Stimulated activated naive B cell treated with anti-CD40 and anti-IgM and Interleukin-4, amounts not matched to agents 10 μg/mL and 1 μg/mL and 100 μg/mL, for 72 hours (primary cell): ENCODE data around the gene BAHCC1.
"Not testable (repeated sequence)": the region's sequence is repeated elsewhere in the genome, so short reads cannot be mapped to it uniquely, and the experiment has no call there.

Experiments used
- ATAC-seq, 2 donors: fragments of 150-1000 bp; cut with Tn5 transposase; replicated peaks; 2 replicates each; pipeline ENCODE4 v1.10.0; 2021; ENCODE audit warnings: moderate library complexity in 1 of 2
- DNase-seq: peaks from one replicate; pipeline ENCODE4 v3.0.0; 2021
- H3K27ac Mint-ChIP-seq: one replicate; pipeline ENCODE4 v1.8.0; 2022; ENCODE audit warnings: mild to moderate bottlenecking, mixed read lengths
- H3K27me3 Mint-ChIP-seq, 2 donors: one replicate each; pipeline ENCODE4 v1.8.0; 2022; ENCODE audit warnings: mixed read lengths in 2 of 2
- H3K36me3 Mint-ChIP-seq, 2 donors: one replicate each; pipeline ENCODE4 v1.8.0; 2022; ENCODE audit warnings: mixed read lengths in 2 of 2, mild to moderate bottlenecking in 1 of 2
- H3K4me1 Mint-ChIP-seq, 2 donors: one replicate each; pipeline ENCODE4 v1.8.0; 2022; ENCODE audit warnings: mixed read lengths in 2 of 2, mild to moderate bottlenecking in 1 of 2
- H3K4me3 Mint-ChIP-seq, 2 donors: one replicate each; pipeline ENCODE4 v1.8.0; 2022; ENCODE audit warnings: mild to moderate bottlenecking in 2 of 2, mixed read lengths in 2 of 2, moderate library complexity in 1 of 2
- H3K9me3 Mint-ChIP-seq, 2 donors: one replicate each; pipeline ENCODE4 v1.8.0; 2022; ENCODE audit warnings: mixed read lengths in 2 of 2, mild to moderate bottlenecking in 1 of 2

BAHCC1 gene

GRCh38 chr17:81362001-81362400 is 33.3 kb upstream of the BAHCC1 start:
- DNase-seq, H3K36me3 Mint-ChIP-seq, H3K9me3 Mint-ChIP-seq, H3K27ac Mint-ChIP-seq, H3K4me3 Mint-ChIP-seq, ATAC-seq: not testable (repeated sequence)
- Mint-ChIP-seq H3K4me1 (peaks cover 17% of the 10 kb centered on the region in 2 donors), H3K27me3 (peaks cover 52 to 76% of the 10 kb centered on the region in 2 donors)

DNA sequence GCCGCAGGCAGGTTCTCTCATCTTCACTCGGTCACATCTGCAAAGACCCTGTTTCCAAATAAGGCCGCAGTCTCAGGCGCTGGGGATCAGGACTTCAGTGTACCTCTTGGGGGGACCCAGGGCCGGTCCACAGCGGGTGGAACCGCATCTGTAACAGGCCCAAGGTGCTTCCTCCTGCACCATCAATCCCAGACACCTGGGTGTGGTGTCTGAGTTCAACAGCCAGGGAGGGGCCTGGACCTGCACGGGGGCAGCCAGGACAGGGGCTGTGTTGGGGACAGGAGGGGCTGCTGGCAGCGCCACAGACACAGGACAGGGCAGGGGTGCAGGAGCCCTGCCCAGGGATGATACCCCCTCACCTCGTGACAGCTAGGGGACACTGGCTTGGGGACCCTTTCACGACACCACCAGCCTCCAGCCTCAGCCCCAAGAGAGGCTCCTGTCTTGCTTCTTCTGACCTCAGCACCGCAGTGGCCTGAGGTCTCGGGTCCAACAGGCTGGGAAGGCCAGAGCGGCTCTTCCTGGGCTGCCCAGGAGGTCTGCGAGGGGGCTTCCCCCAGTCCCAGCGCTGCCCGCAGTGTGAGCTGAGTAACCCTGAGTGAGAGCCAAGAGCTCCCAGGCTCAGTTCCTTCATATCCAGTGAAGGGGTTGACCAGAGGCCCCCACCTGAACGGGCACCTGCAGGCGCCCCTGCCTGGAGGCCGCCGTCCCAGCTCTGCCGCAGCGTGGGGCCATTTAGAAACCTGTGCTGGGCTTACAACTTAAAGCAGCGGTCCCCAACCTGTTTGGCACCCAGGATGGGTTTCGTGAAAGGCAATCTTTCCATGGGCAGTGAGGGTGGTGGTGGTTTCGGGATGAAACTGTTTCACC is 30.7 kb upstream of the BAHCC1 start:
- H3K4me1 Mint-ChIP-seq = peaks cover 17% of the 10 kb centered on the region in 2 donors
- H3K4me3 Mint-ChIP-seq = no peak overlapping the region
- no peaks in the 10 kb centered on the region for H3K9me3 Mint-ChIP-seq
- no peak for DNase-seq
- peaks cover 0 to 3% of the 10 kb centered on the region in 2 donors for H3K36me3 Mint-ChIP-seq
- H3K27me3 Mint-ChIP-seq = peaks cover 45 to 74% of the 10 kb centered on the region in 2 donors
- ATAC-seq = no peak
- H3K27ac Mint-ChIP-seq = no peak overlapping the region

DNA sequence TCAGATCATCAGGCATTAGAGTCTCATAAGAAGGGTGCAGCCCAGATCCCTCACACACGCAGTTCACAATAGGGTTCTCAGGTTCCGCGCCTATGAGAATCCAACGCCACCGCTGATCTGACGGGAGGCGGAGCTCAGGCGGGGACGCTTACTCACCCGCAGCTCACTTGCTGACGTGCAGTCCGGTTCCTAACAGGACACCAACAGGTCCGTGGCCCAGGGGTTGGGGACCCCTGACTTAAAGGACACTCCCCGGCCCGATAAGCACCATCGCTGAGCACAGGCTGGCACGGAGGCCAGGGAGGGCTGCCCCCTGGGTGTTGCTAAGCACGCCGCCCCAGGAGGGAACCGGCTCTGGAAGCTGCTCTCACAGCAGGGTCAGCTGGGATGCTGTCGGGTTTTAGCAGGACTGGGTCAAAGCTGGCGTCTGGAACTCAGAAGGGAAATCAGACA is 30.1 kb upstream of the BAHCC1 start:
- H3K9me3 Mint-ChIP-seq = no peaks in the 10 kb centered on the region
- H3K27ac Mint-ChIP-seq = peak overlapping the region; percentile 85
- DNase-seq (no peak), ATAC-seq (peak; percentile 21 to 41)
- H3K36me3 Mint-ChIP-seq = peaks cover 0 to 3% of the 10 kb centered on the region in 2 donors
- H3K4me3 Mint-ChIP-seq = peak overlapping the region; percentile 45 to 56
- H3K27me3 Mint-ChIP-seq = peaks cover 48 to 79% of the 10 kb centered on the region in 2 donors
- peaks cover 17% of the 10 kb centered on the region in 2 donors for H3K4me1 Mint-ChIP-seq

DNA sequence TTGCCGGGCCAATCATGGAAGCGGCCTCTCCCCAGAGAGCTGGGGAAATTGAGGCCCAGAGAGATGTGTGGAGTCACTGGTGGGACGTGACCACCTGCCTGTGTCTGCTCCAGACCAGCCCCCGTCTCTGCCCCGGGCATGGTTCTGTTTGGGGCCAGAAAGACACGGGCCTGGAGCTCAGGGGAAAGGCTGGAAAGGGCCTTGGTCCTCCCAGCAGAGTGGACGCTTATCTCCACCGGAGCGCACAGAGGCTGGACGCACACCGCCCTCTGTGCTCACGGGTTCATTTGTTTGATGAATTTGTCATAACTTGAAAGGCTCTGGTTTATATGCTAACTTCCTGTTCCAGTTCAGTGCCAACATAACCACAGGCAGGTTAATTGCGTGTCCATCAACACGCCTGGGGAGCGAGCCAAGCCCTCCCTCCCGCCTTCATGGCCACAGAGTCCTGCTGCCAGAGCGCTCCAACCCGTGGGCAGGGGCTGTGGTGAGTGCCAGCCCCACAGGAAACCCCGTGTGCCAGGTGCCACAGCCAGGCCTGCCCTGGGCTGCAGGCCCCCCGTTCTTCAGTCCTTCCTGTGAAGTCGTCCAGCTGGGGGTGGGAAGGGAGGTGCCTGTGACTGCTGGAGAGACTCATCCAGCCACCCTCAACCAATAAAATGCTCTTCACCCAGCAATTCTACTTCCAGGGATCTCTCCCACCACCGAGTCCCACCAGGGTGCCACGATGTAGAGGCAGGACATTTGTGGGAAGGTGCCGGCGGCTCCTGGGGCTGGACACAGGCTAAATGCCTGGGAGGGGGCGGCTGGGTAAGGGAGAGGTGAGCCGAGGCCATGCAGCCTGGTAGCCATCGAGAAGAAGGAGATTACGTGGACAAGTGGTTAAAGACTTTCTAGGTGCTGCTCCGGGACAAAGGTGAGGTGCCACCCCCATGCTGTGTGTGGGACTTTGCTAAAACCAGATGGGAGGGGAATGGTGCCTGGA is 29.4 kb upstream of the BAHCC1 start:
- Mint-ChIP-seq H3K4me3 (peak overlapping the region; percentile 45 to 56), H3K4me1 (peaks cover 17% of the 10 kb centered on the region in 2 donors), H3K27me3 (peaks cover 48 to 79% of the 10 kb centered on the region in 2 donors), H3K36me3 (peaks cover 0 to 3% of the 10 kb centered on the region in 2 donors), H3K9me3 (no peaks in the 10 kb centered on the region), H3K27ac (peak overlapping the region; percentile 85)
- ATAC-seq (peak; percentile 91 to 93), DNase-seq (peak; percentile 57)

GRCh38 chr17:81366648-81367047 is 28.6 kb upstream of the BAHCC1 start:
- no peak for ATAC-seq
- Mint-ChIP-seq H3K27me3 (peaks cover 48 to 79% of the 10 kb centered on the region in 2 donors), H3K36me3 (peaks cover 0 to 3% of the 10 kb centered on the region in 2 donors), H3K4me3 (no peak overlapping the region), H3K27ac (no peak overlapping the region), H3K9me3 (no peaks in the 10 kb centered on the region), H3K4me1 (peaks cover 17% of the 10 kb centered on the region in 2 donors)
- no peak for DNase-seq

GRCh38 chr17:81367171-81367570 is 28.1 kb upstream of the BAHCC1 start:
- Mint-ChIP-seq H3K4me3 (no peak overlapping the region), H3K9me3 (no peaks in the 10 kb centered on the region), H3K36me3 (peaks cover 0 to under 1% of the 10 kb centered on the region in 2 donors), H3K27me3 (peaks cover 44 to 75% of the 10 kb centered on the region in 2 donors), H3K27ac (no peak overlapping the region), H3K4me1 (peaks cover 14 to 17% of the 10 kb centered on the region in 2 donors)
- ATAC-seq = no peak
- DNase-seq = no peak

DNA sequence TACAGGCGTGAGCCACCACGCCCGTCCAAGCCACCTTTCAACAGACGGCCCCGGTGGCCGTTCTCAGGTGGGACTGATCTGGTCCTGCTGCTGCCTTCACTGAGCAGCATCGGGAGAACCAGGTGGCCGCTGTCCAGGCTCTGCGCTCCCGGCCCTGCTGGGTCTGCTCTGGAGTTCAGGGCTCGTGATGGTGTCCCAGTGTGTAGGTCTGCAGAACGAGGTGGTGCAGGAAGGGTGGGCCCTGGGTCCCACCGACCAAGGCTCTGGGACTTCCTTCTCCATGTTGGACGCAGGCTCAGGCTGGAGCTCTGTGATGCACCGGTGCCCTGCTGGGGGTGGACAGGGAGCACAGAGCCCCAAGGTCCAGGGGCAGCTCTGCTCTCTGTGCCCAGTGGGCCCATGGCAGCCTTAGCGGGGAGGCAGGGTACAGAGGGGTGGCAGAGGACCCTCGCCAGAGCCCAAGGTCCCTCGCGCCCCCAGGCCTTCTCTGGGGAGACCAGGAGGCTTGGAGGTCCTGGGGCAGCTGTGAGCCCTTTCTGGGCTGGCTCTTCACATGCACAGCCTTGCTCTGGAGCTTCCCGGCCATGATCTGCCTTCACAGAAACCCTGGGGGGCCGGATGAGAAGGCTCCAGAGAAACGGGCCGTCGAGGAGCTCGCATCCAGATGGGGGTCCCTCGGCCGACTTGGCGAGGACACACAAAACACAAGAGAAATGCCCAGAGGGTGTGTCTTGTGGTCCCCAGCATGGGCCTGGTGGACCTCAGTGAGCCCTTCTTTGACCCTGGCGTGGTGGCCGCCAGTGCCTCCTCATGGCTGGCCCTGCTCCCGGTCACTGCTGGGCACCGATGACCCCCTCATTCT is 26.9 kb upstream of the BAHCC1 start:
- Mint-ChIP-seq H3K27me3 (peaks cover 35 to 75% of the 10 kb centered on the region in 2 donors), H3K4me1 (peaks cover 14 to 17% of the 10 kb centered on the region in 2 donors), H3K4me3 (no peak overlapping the region), H3K36me3 (no peaks in the 10 kb centered on the region), H3K27ac (no peak overlapping the region), H3K9me3 (no peaks in the 10 kb centered on the region)
- DNase-seq = no peak
- ATAC-seq = no peak

DNA sequence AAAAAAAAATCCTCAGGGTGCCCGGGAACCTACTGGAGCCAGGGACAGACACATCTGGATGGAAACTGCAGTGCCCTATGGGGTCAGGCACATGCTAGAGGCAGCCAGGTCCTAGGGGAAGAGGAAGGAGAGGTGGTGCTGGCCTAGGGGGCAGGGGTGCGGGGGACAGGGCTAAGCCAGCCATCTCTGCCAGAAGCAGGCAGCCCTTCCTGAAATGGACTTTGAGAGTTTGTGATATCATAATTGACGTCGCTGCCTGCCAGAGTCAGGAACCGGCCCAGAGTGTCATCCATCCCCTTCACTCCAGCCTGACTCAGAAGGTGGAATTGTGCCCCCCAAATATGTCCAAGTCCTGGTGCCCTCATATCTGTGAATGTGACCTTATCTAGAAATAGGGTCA is 25.0 kb upstream of the BAHCC1 start:
- no peak for DNase-seq
- peaks cover 22 to 59% of the 10 kb centered on the region in 2 donors for H3K27me3 Mint-ChIP-seq
- H3K27ac Mint-ChIP-seq = no peak overlapping the region
- no peaks in the 10 kb centered on the region for H3K36me3 Mint-ChIP-seq
- H3K4me3 Mint-ChIP-seq = no peak overlapping the region
- ATAC-seq = no peak
- peaks cover 9 to 10% of the 10 kb centered on the region in 2 donors for H3K4me1 Mint-ChIP-seq
- H3K9me3 Mint-ChIP-seq = no peaks in the 10 kb centered on the region

GRCh38 chr17:81371910-81372760 is 23.1 kb upstream of the BAHCC1 start:
- no peak overlapping the region for H3K4me3 Mint-ChIP-seq
- DNase-seq = no peak
- H3K27ac Mint-ChIP-seq = no peak overlapping the region
- no peaks in the 10 kb centered on the region for H3K4me1 Mint-ChIP-seq
- no peaks in the 10 kb centered on the region for H3K9me3 Mint-ChIP-seq
- H3K36me3 Mint-ChIP-seq = no peaks in the 10 kb centered on the region
- H3K27me3 Mint-ChIP-seq = peaks cover 15 to 40% of the 10 kb centered on the region in 2 donors
- ATAC-seq = no peak

DNA sequence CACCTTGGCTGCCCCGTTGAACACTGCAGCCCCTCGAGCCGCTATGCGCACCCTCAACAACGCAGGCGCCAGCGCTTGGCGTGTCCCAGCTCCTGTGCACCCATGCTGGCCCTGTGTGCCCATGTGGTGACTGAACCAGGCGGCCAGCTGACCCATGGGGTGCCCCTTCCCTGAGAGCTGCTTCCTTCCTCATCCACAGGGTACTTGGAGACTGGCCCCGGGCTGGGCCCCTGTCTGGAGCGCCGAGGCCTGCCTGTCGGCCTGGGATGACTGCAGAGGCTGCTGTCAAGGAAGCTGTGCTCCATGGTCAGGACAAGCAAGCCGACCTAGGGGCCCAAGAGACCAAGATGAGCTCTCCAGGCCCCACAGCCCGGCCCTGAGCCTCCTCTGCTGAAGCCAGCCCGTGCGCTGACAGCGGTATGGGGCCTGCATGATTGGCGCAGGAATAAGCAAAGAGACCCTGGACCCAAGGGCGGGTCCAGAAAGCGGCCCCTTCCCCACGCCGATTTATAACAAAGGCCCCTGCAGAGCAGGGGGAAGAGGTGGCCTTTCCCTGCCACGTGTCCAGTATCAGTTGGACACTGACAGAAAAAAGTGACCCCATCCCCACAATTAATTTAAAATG is 21.6 kb upstream of the BAHCC1 start:
- Mint-ChIP-seq H3K9me3 (no peaks in the 10 kb centered on the region), H3K4me1 (no peaks in the 10 kb centered on the region), H3K36me3 (no peaks in the 10 kb centered on the region), H3K4me3 (no peak overlapping the region), H3K27ac (no peak overlapping the region), H3K27me3 (peaks cover 11 to 28% of the 10 kb centered on the region in 2 donors)
- DNase-seq (no peak), ATAC-seq (no peak)

- no peaks in the 10 kb centered on the region for H3K4me1 Mint-ChIP-seq
- no peak for ATAC-seq
- H3K4me3 Mint-ChIP-seq = no peak overlapping the region
- H3K27ac Mint-ChIP-seq = no peak overlapping the region
- H3K36me3 Mint-ChIP-seq = no peaks in the 10 kb centered on the region
- no peaks in the 10 kb centered on the region for H3K9me3 Mint-ChIP-seq
- H3K27me3 Mint-ChIP-seq = peaks cover 4 to 18% of the 10 kb centered on the region in 2 donors
- DNase-seq = no peak
Measured at GRCh38 chr17:81374890-81375289, 20.4 kb upstream of the BAHCC1 start.

DNA sequence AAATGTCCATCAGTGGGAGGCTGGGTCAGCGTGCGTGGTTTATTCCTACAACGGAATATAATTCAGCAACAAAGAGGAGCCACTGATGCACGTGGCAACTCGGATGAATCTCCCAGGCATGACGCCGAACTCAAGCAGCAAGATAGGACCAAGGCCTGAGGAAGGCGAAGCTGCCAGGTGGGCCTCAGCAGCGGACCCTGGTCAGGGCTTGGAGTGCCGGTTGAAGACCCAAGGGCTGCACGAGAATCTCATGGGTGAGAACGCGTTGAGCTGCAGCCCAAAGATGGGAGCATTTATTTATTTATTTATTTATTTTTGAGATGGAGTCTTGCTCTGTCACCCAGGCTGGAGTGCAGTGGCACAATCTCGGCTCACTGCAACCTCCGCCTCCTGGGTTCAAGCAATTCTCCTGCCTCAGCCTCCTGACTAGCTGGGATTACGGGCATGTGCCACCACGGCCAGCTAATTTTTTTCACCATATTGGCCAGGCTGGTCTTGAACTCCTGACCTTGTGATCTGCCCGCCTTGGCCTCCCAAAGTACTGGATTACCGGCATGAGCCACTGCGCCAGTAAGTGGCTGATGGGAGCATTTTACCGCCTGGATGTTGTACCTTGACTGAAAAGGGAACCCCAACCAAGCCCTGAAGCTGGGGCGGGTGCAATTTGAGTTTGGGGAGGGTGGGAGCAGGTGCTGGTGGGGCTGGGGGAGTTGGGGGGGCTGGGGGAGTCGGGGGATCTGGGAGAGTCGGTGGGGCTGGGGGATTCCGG is 18.1 kb upstream of the BAHCC1 start:
- no peaks in the 10 kb centered on the region for H3K4me1 Mint-ChIP-seq
- no peak for ATAC-seq
- H3K27ac Mint-ChIP-seq = no peak overlapping the region
- no peak for DNase-seq
- no peak overlapping the region for H3K4me3 Mint-ChIP-seq
- H3K27me3 Mint-ChIP-seq = peaks cover 14 to 29% of the 10 kb centered on the region in 2 donors
- no peaks in the 10 kb centered on the region for H3K36me3 Mint-ChIP-seq
- no peaks in the 10 kb centered on the region for H3K9me3 Mint-ChIP-seq
